Thoracic aorta (tissue), 2 donors: ENCODE measurements around the gene PRF1. TPM values are rescaled to one million over a fixed set of nuclear protein-coding genes. Genes with fewer than 3 reads are reported as not detected.
"Not testable (repeated sequence)": the region's sequence is repeated elsewhere in the genome, so short reads cannot be mapped to it uniquely, and the experiment has no call there.

Source experiments
- ATAC-seq: fragments of 150-250 bp; one replicate; pipeline ENCODE4 v1.8.0; 2017; ENCODE audit warnings: low read depth; ENCODE audit not compliant: insufficient number of reproducible peaks, low FRiP score
- DNase-seq: peaks from one replicate; pipeline ENCODE4 v3.0.0-alpha.2; 2020; ENCODE audit warnings: low spot score
- H3K27ac ChIP-seq, 2 donors: fragments of 200-600 bp; sonication (generic); 1 replicate in 1 of 2; 2 replicates in 1 of 2; pipeline ENCODE4 v1.5.1; 2016; ENCODE audit warnings: mild to moderate bottlenecking in 2 of 2, moderate library complexity in 2 of 2
- H3K27me3 ChIP-seq: fragments of 200-600 bp; sonication (generic); replicated peaks from 2 replicates; pipeline ENCODE4 v1.6.0; 2016; ENCODE audit warnings: mild to moderate bottlenecking; ENCODE audit not compliant: insufficient read depth
- H3K36me3 ChIP-seq: fragments of 200-600 bp; sonication (generic); one replicate; pipeline ENCODE4 v1.5.1; 2016
- H3K4me1 ChIP-seq, 2 donors: fragments of 200-600 bp; sonication (generic); 1 replicate in 1 of 2; 2 replicates in 1 of 2; pipeline versions ENCODE4 v1.5.1 to v1.6.0; 2016; ENCODE audit warnings: low read depth in 2 of 2, mild to moderate bottlenecking in 1 of 2; ENCODE audit not compliant: control insufficient read depth in 1 of 2
- H3K4me3 ChIP-seq: fragments of 200-600 bp; sonication (generic); 2 replicates; pipeline ENCODE4 v1.5.1; 2016; ENCODE audit warnings: mild to moderate bottlenecking
- H3K9me3 ChIP-seq: fragments of 200-600 bp; sonication (generic); 2 replicates; pipeline ENCODE4 v1.5.1; 2016
- total RNA-seq, 2 donors: library from RNA; depleted of rRNA; stranded (reverse); fragments of >200 nt; gene quantifications; one replicate each; pipeline versions ENCODE4 v1.1.0 to v1.2.3, GENCODE V29; 2016
- TF ChIP-seq, protein P1 (sequence below): fragments of 200-600 bp; sonication (generic); IDR thresholded peaks from one replicate; pipeline ENCODE4 v1.5.1; 2019; ENCODE audit warnings: antibody characterized with exemption

The PRF1 gene
- total RNA-seq, 2 donors from 2014 or later, result 3.7 to 5.4 TPM

DNA sequence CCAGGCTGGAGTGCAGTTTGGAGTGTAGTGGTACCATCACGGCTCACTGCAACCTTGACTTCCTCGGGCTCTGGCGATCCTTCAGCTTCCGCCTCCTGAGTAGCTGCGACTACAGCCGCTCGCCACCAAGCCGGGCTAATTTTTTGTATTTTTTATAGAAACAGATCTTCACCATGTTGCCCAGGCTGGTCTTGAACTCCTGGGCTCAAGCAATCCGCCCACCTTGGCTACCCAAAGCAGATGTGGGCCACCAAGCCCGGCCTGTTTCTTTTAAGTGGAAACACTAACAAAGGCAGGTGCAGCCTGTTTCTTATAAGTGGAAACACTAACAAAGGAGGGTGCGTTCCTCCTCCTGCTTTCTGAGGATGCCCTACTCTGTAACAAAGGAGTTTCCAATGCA lies 18.2 kb downstream of the PRF1 start:
- DNase-seq, result no peak
- no peaks in the 10 kb centered on the region for H3K36me3 ChIP-seq

DNA sequence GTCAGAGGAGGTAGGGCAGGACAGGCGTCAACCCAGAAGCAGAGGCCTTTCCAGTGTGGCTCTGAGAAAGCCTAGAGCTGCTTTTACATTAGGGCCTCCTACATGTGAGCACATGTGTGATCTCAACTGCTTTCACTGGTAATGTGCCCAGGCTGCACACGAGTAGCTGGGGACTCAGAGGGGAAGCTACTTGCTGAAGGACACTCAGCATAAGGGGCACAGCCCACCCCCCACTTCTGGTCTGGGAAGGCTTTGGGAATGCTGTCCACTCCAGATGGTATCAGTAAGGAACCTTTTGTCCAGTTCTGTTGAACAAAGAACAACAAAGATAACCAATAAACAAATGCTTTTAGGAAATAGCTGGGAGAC lies 18.9 kb downstream of the PRF1 start:
- Histone ChIP-seq H3K4me1 (no peaks in the 10 kb centered on the region), H3K4me3 (no peak overlapping the region)
- no peak for ATAC-seq

More for the DNA sequence above, 18.2 kb downstream of the PRF1 start:
- Histone ChIP-seq H3K9me3 (no peaks in the 10 kb centered on the region), H3K4me3 (no peak overlapping the region), H3K27me3 (no peaks in the 10 kb centered on the region), H3K4me1 (no peaks in the 10 kb centered on the region), H3K27ac (no peak overlapping the region)
- TF ChIP-seq, protein P1, sequence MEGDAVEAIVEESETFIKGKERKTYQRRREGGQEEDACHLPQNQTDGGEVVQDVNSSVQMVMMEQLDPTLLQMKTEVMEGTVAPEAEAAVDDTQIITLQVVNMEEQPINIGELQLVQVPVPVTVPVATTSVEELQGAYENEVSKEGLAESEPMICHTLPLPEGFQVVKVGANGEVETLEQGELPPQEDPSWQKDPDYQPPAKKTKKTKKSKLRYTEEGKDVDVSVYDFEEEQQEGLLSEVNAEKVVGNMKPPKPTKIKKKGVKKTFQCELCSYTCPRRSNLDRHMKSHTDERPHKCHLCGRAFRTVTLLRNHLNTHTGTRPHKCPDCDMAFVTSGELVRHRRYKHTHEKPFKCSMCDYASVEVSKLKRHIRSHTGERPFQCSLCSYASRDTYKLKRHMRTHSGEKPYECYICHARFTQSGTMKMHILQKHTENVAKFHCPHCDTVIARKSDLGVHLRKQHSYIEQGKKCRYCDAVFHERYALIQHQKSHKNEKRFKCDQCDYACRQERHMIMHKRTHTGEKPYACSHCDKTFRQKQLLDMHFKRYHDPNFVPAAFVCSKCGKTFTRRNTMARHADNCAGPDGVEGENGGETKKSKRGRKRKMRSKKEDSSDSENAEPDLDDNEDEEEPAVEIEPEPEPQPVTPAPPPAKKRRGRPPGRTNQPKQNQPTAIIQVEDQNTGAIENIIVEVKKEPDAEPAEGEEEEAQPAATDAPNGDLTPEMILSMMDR, result no peak
- ATAC-seq, result no peak

DNA sequence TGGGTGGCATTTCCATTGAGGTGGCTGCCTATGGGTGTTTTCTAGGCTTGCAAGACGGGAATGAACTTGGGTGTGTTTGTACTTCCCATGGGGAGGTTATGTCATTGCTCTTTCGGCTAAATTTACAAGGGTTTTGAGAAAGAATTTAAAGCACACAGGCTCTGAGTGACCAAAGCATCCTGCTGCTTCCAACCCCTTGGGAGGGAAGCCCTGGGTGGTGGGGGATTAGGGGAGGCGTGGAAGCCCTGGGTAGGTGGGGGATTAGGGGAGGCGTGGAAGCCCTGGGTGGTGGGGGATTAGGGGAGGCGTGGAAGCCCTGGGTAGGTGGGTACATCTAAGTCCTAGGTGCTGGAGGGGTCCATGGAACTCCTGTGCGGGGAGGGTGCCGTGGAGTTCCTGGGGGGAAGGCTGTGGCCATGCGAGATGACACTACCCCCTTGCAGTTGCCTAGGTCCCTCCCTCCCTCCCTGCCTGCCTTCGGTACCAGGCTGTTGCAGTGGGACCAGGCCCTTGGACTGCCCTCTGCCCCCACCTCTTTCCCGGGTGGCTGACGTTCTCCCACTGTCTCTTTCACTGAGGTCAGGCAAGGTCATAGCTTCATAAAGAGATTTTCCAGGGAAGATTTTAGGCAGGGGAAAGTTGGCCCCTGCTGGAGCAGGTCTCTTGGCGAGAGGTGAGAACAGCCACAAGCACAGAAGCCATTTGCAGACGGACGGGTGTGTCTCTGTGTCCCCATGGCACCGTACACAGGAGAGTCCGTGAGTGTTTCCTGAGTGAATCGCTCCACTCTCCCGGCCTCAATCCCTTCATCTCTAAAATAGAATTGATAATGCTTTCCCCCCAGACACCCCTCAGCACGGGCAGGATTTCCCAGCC lies 19.5 kb downstream of the PRF1 start:
- Histone ChIP-seq H3K9me3 (no peaks in the 10 kb centered on the region), H3K4me1 (no peaks in the 10 kb centered on the region), H3K27me3 (no peaks in the 10 kb centered on the region), H3K36me3 (no peaks in the 10 kb centered on the region), H3K4me3 (no peak overlapping the region), H3K27ac (no peak overlapping the region)
- TF ChIP-seq, protein P1, result no peak
- DNase-seq (no peak), ATAC-seq (no peak)

More for the DNA sequence above, 18.9 kb downstream of the PRF1 start:
- no peaks in the 10 kb centered on the region for H3K27me3 ChIP-seq
- no peaks in the 10 kb centered on the region for H3K9me3 ChIP-seq
- H3K27ac ChIP-seq, result no peak overlapping the region
- no peak for DNase-seq
- TF ChIP-seq, protein P1, result no peak
- H3K36me3 ChIP-seq, result no peaks in the 10 kb centered on the region

DNA sequence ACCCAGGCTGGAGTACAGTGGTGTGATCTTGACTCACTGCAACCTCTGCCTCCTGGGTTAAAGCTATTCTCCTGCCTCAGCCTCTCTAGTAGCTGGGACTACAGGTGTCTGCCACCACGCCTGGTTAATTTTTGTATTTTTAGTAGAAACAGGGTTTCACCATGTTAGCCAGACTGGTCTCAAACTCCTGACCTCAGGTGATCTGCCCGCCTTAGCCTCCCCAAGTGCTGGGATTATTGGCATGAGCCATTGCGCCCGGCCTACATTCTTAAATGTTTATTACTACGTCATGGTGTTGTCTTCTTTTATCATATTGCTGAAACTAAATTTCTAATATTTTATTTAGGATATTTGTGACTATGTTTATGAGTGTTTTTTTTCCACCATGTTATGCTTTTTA lies 21.4 kb downstream of the PRF1 start:
- DNase-seq, H3K4me3 ChIP-seq, H3K4me1 ChIP-seq, H3K27me3 ChIP-seq, H3K9me3 ChIP-seq, H3K36me3 ChIP-seq, ATAC-seq, H3K27ac ChIP-seq: not testable (repeated sequence)

DNA sequence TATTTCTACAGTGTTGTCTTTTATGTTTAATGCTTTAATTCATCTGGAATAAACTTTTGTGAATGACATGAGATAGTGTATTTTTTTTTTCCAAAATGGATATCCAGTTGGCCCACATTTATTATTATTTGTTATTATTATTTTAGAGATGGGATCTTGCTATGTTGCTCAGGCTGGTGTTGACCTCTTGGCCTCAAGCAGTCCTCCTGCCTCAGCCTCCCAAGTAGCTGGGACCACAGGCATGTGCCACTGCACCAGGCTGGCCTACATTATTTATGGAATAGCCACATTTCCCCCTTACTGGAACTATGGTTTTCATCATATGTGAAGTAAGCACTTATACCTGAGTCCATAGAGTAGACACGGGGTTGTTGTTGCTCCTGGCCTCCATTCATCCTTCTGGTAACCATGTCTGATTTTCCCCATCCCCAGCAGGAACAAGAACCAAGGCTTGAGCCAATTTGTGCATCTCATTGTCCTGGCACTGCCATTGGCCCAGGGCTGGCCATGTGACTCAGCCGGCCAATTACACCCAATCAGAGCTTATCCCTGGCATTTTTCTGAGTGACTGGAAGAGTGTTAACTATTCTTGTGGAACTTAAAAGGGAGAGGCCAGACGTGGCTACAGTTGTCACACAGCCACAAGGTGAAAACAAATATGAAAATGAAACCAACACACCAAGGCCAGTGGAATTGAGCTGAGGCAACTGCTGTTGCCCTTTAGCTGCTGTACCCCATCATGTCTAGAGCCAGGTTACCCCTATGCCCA lies 23.1 kb downstream of the PRF1 start:
- TF ChIP-seq, protein P1, result no peak
- H3K27ac ChIP-seq, result no peak overlapping the region
- H3K36me3 ChIP-seq, result no peaks in the 10 kb centered on the region
- H3K9me3 ChIP-seq, result no peaks in the 10 kb centered on the region
- no peaks in the 10 kb centered on the region for H3K27me3 ChIP-seq
- ATAC-seq (no peak), DNase-seq (no peak)
- no peak overlapping the region for H3K4me3 ChIP-seq
- H3K4me1 ChIP-seq, result peaks cover 12 to 13% of the 10 kb centered on the region in 2 donors
